ENCODE measurements around the gene ATG4C.
"Not testable (repeated sequence)": the region's sequence is repeated elsewhere in the genome, so short reads cannot be mapped to it uniquely, and the experiment has no call there.

DNA sequence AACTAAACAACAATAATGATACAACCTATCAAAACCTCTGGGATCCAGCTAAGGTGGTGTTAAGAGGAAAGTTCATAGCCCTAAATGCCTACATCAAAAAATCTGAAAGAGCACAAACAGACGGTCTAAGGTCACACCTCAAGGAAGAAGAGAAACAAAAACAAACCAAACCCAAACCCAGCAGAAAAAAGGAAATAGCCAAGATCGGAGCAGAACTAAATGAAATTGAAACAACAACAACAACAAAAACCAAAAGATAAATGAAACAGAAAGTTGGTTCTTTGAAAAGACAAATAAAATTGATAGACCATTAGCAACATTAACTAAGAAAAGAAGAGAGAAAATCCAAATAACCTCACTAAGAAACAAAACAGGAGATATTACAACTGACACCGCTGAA, 43.2 kb upstream of the ATG4C start:
- TF ChIP-seq, protein P1, sequence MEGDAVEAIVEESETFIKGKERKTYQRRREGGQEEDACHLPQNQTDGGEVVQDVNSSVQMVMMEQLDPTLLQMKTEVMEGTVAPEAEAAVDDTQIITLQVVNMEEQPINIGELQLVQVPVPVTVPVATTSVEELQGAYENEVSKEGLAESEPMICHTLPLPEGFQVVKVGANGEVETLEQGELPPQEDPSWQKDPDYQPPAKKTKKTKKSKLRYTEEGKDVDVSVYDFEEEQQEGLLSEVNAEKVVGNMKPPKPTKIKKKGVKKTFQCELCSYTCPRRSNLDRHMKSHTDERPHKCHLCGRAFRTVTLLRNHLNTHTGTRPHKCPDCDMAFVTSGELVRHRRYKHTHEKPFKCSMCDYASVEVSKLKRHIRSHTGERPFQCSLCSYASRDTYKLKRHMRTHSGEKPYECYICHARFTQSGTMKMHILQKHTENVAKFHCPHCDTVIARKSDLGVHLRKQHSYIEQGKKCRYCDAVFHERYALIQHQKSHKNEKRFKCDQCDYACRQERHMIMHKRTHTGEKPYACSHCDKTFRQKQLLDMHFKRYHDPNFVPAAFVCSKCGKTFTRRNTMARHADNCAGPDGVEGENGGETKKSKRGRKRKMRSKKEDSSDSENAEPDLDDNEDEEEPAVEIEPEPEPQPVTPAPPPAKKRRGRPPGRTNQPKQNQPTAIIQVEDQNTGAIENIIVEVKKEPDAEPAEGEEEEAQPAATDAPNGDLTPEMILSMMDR (tag by site-specific recombination; IDR thresholded peaks at IDR 0.05), result not testable (repeated sequence)
- not testable (repeated sequence) for TF ChIP-seq SP2 (tag by site-specific recombination; IDR thresholded peaks at IDR 0.05)
